Left lung (tissue), 10 donors: ENCODE measurements around the gene NAA40. TPM values are rescaled to one million over a fixed set of nuclear protein-coding genes. Genes with fewer than 3 reads are reported as not detected.
A peak's percentile ranks its signal among the peaks of the same experiment; 100 is the strongest.

Experiments used
- ATAC-seq: fragments of 200-7000 bp; cut with Tn5 transposase; one replicate; pipeline ENCODE4 v1.9.1; 2020; ENCODE audit warnings: moderate library complexity
- DNase-seq, 4 donors: peaks; one replicate each; pipeline ENCODE4 v3.0.0-alpha.2; 2013 to 2020
- H3K27ac ChIP-seq, 2 donors: fragments of 200-600 bp; sonication (generic) in 1 of 2; one replicate each; pipeline versions ENCODE4 v1.5.0 to v1.8.0; 2020 to 2021
- H3K27me3 ChIP-seq, 2 donors: fragments of 200-600 bp; sonication (generic) in 1 of 2; one replicate each; pipeline versions ENCODE4 v1.5.0 to v1.8.0; 2020 to 2021
- H3K36me3 ChIP-seq, 2 donors: fragments of 200-600 bp; sonication (generic) in 1 of 2; one replicate each; pipeline versions ENCODE4 v1.5.0 to v1.8.0; 2020 to 2021
- H3K4me1 ChIP-seq, 2 donors: fragments of 200-600 bp; one replicate each; pipeline ENCODE4 v1.8.0; 2021
- H3K4me3 ChIP-seq, 2 donors: fragments of 200-600 bp; sonication (generic) in 1 of 2; one replicate each; pipeline versions ENCODE4 v1.5.0 to v1.8.0; 2020 to 2021; ENCODE audit warnings: mild to moderate bottlenecking in 1 of 2
- H3K9me3 ChIP-seq, 2 donors: fragments of 200-600 bp; sonication (generic) in 1 of 2; one replicate each; pipeline versions ENCODE4 v1.5.0 to v1.8.0; 2020 to 2021
- intact Hi-C, 2 donors: fragments of 100-400 bp; cut with DNase I; formaldehyde crosslinking; loops; one replicate each; pipeline versions ENCODE4 v1.11.2 to v1.14.2; 2022
- polyA plus RNA-seq, 6 donors: library from polyadenylated mRNA; unstranded; fragments of 120-200 nt; gene quantifications; one replicate each; pipeline ENCODE4 v1.2.1, GENCODE V29; 2013; ENCODE audit not compliant: insufficient read length in 6 of 6
- total RNA-seq, 2 donors: library from RNA; stranded (reverse); fragmentation: NEBNext Ultra II Directional; extraction: Animal tissue kit (Norgen Biotek cat#: 25700); gene quantifications; one replicate each; pipeline ENCODE4 v1.2.1, GENCODE V29; 2021
- TF ChIP-seq, protein P1 (sequence below), 2 donors: fragments of 200-600 bp; sonication (generic) in 1 of 2; IDR thresholded peaks; one replicate each; pipeline versions ENCODE4 v1.5.0 to v1.8.0; 2021; ENCODE audit warnings: antibody characterized with exemption in 2 of 2
- donor health status: DM: no; HTN: yes; CAD: no.
- donor health status: DM: no; HTN: no; CAD: no.

Gene NAA40
- total and polyA plus RNA-seq, 8 donors: 15.9 to 34.8 (median 28.4) TPM

DNA sequence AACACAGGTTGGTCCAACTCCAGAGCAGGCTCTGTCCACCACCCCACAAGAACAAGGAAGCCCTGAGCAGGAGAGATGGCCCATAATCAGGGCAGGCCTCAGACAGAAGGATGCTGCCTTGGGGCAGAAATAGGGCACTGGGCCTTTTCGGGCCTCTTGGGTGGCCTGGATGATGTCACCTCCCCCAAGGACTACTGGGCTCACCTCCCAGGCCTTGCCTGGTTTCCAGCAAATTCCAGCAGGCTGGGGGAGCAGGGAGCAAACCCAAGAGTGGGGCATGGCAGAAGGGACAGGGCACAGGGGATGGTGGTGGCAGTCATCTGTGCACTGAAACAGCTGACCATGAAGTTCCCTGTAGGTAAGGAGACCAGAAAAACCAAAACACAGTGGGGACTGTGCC lies 5.3 kb upstream of the NAA40 start:
- no peak for DNase-seq
- Histone ChIP-seq H3K9me3 (no peaks in the 10 kb centered on the region), H3K4me3 (no peak overlapping the region), H3K4me1 (peaks cover 0 to 6% of the 10 kb centered on the region in 2 donors), H3K27me3 (no peaks in the 10 kb centered on the region), H3K27ac (no peak overlapping the region), H3K36me3 (no peaks in the 10 kb centered on the region)
- ATAC-seq: no peak
- TF ChIP-seq, protein P1, sequence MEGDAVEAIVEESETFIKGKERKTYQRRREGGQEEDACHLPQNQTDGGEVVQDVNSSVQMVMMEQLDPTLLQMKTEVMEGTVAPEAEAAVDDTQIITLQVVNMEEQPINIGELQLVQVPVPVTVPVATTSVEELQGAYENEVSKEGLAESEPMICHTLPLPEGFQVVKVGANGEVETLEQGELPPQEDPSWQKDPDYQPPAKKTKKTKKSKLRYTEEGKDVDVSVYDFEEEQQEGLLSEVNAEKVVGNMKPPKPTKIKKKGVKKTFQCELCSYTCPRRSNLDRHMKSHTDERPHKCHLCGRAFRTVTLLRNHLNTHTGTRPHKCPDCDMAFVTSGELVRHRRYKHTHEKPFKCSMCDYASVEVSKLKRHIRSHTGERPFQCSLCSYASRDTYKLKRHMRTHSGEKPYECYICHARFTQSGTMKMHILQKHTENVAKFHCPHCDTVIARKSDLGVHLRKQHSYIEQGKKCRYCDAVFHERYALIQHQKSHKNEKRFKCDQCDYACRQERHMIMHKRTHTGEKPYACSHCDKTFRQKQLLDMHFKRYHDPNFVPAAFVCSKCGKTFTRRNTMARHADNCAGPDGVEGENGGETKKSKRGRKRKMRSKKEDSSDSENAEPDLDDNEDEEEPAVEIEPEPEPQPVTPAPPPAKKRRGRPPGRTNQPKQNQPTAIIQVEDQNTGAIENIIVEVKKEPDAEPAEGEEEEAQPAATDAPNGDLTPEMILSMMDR (IDR thresholded peaks at IDR 0.05): no peak
- intact Hi-C loops: no loop called here

- Histone ChIP-seq H3K4me1 (peaks cover 11 to 33% of the 10 kb centered on the region in 2 donors), H3K27me3 (no peaks in the 10 kb centered on the region), H3K27ac (peak overlapping the region; percentile 22 to 61), H3K36me3 (no peaks in the 10 kb centered on the region), H3K9me3 (no peaks in the 10 kb centered on the region), H3K4me3 (peak overlapping the region; percentile 67 to 69)
- intact Hi-C loops: no loop called here
- DNase-seq (no peak), ATAC-seq (peak; percentile 2)
- TF ChIP-seq, protein P1 (IDR thresholded peaks at IDR 0.05): no peak
Measured at GRCh38 chr11:63937713-63938478, 906 bp upstream of the NAA40 start.

GRCh38 chr11:63939397-63939891 lies 642 bp downstream of the NAA40 start:
- DNase-seq: peak in 2 of 4 donors; percentile 18 to 59
- TF ChIP-seq, protein P1 (IDR thresholded peaks at IDR 0.05): no peak
- intact Hi-C loops: no loop called here
- Histone ChIP-seq H3K27me3 (no peaks in the 10 kb centered on the region), H3K4me1 (peaks cover 11 to 33% of the 10 kb centered on the region in 2 donors), H3K36me3 (no peaks in the 10 kb centered on the region), H3K27ac (no peak overlapping the region), H3K9me3 (no peaks in the 10 kb centered on the region), H3K4me3 (peak overlapping the region; percentile 67 to 69)
- ATAC-seq: peak; percentile 4

DNA sequence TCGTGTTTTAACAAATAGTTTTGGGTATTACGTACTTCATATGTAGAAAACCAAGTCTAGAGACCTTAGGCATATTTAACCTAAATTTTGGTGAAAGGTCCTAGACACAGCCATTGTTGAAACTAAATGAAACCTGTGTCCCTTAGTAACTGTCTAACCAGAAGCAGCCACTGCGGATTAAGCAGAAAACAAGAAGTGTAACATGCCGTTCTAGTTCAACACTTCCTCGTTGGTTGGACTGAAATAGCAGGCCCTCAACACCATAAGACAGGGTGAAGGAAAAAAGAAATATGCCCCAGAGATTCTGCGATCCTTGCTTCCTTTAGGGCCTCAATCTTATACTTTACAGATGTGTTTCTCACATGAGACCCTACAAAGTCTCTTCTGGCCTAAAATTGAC lies 2.0 kb downstream of the NAA40 start:
- peak overlapping the region in 1 of 2 donors; percentile 45 for H3K27ac ChIP-seq
- ATAC-seq (no peak), DNase-seq (no peak)
- intact Hi-C loops: loop anchor here (5.0 to 10.0 kb wide), 3 partner anchors 103 to 176 kb away; partner anchors contain the start of genes MARK2 (in 2 of the 2) and ZFTA (in 1 of the 2)
- no peaks in the 10 kb centered on the region for H3K36me3 ChIP-seq
- no peaks in the 10 kb centered on the region for H3K9me3 ChIP-seq
- H3K4me3 ChIP-seq: no peak overlapping the region
- TF ChIP-seq, protein P1 (IDR thresholded peaks at IDR 0.05): no peak
- H3K27me3 ChIP-seq: no peaks in the 10 kb centered on the region
- peaks cover 14 to 33% of the 10 kb centered on the region in 2 donors for H3K4me1 ChIP-seq

GRCh38 chr11:63941901-63942300 lies 3.1 kb downstream of the NAA40 start:
- peaks cover 0 to 4% of the 10 kb centered on the region in 2 donors for H3K36me3 ChIP-seq
- TF ChIP-seq, protein P1 (IDR thresholded peaks at IDR 0.05): no peak
- no peaks in the 10 kb centered on the region for H3K9me3 ChIP-seq
- intact Hi-C loops: loop anchor here (5.0 to 10.0 kb wide), 3 partner anchors 105 to 177 kb away; partner anchors contain the start of genes MARK2 (in 2 of the 2) and ZFTA (in 1 of the 2)
- no peak overlapping the region for H3K4me3 ChIP-seq
- H3K27ac ChIP-seq: no peak overlapping the region
- no peak for ATAC-seq
- no peak for DNase-seq
- peaks cover 14 to 33% of the 10 kb centered on the region in 2 donors for H3K4me1 ChIP-seq
- no peaks in the 10 kb centered on the region for H3K27me3 ChIP-seq
